Lung microvascular endothelial cell (primary cell): ENCODE measurements around the gene IL10RB. TPM values are rescaled to one million over a fixed set of nuclear protein-coding genes. Genes with fewer than 3 reads are reported as not detected.
"Not testable (repeated sequence)": the region's sequence is repeated elsewhere in the genome, so short reads cannot be mapped to it uniquely, and the experiment has no call there.

ENCODE experiments used
- DNase-seq, 2 donors: peaks; one replicate each; pipeline versions ENCODE4 v3.0.0 to v3.0.0-alpha.2; 2010; ENCODE audit warnings: low read depth in 2 of 2
- total RNA-seq: library from RNA; depleted of rRNA; stranded (reverse); fragments of >200 nt; gene quantifications from 2 replicates; pipeline ENCODE4 v1.2.1, GENCODE V29; 2014

IL10RB gene
- total RNA-seq = 34.0 and 46.4 TPM in 2 replicates

GRCh38 chr21:33266050-33266788 is at the start of gene IL10RB:
Gene IL10RB (plus strand): TSS chr21:33266367. CDS start chr21:33266466, 99 bp downstream.
- peak; percentile 59 to 65 for DNase-seq

GRCh38 chr21:33217138-33217520 is 49.0 kb upstream of the IL10RB start:
- DNase-seq = no peak

- no peak for DNase-seq
These were observed 46.9 kb upstream of the IL10RB start for GRCh38 chr21:33219300-33219699.

- DNase-seq = no peak
These were observed 46.2 kb upstream of the IL10RB start for GRCh38 chr21:33219954-33220353.

GRCh38 chr21:33225376-33225775 is 40.8 kb upstream of the IL10RB start:
- DNase-seq = not testable (repeated sequence)

GRCh38 chr21:33228455-33228854 is 37.7 kb upstream of the IL10RB start:
- DNase-seq = no peak

- no peak for DNase-seq
These were observed 36.9 kb upstream of the IL10RB start for GRCh38 chr21:33229099-33229783.

- peak; percentile 69 to 76 for DNase-seq
These were observed 36.2 kb upstream of the IL10RB start, which contains the start of gene IFNAR2 for GRCh38 chr21:33229784-33230544. Gene IFNAR2 (plus strand): TSS chr21:33229938. CDS start chr21:33241923, 11,985 bp downstream.

GRCh38 chr21:33230545-33231324 is 35.4 kb upstream of the IL10RB start:
- DNase-seq = peak; percentile 26 to 84

- no peak for DNase-seq
These were observed 34.6 kb upstream of the IL10RB start for GRCh38 chr21:33231526-33231925.

GRCh38 chr21:33232291-33233034 is 33.7 kb upstream of the IL10RB start:
- no peak for DNase-seq

GRCh38 chr21:33234635-33235520 is 31.3 kb upstream of the IL10RB start:
- no peak for DNase-seq

- DNase-seq = no peak
These were observed 30.0 kb upstream of the IL10RB start for GRCh38 chr21:33236013-33236686.

- peak in 1 of 2 donors; percentile 52 for DNase-seq
These were observed 29.4 kb upstream of the IL10RB start for GRCh38 chr21:33236766-33237165.

GRCh38 chr21:33237486-33237885 is 28.7 kb upstream of the IL10RB start:
- DNase-seq = no peak

- DNase-seq = no peak
These were observed 28.0 kb upstream of the IL10RB start for GRCh38 chr21:33238146-33238545.

- peak in 1 of 2 donors; percentile 45 for DNase-seq
These were observed 27.5 kb upstream of the IL10RB start for GRCh38 chr21:33238565-33239255.

GRCh38 chr21:33239559-33240127 is 26.5 kb upstream of the IL10RB start:
- not testable (repeated sequence) for DNase-seq
